Lower leg skin (tissue), 4 donors: ENCODE measurements around the gene SUN5. TPM values are rescaled to one million over a fixed set of nuclear protein-coding genes. Genes with fewer than 3 reads are reported as not detected.
"Not testable (repeated sequence)": the region's sequence is repeated elsewhere in the genome, so short reads cannot be mapped to it uniquely, and the experiment has no call there.

ENCODE experiments used
- DNase-seq, 2 donors: peaks; one replicate each; pipeline ENCODE4 v3.0.0-alpha.2; 2019; ENCODE audit warnings: low spot score in 2 of 2
- H3K4me3 ChIP-seq: fragments of 200-600 bp; sonication (generic); 2 replicates; pipeline ENCODE4 v1.5.1; 2017; ENCODE audit warnings: mild to moderate bottlenecking, low read depth; ENCODE audit not compliant: poor library complexity, severe bottlenecking
- POLR2A ChIP-seq, 2 donors: fragments of 450-650 bp; IDR thresholded peaks; one replicate each; pipeline ENCODE4 v1.6.1; 2016 to 2017; ENCODE audit warnings: antibody characterized with exemption in 2 of 2, mild to moderate bottlenecking in 1 of 2, moderate library complexity in 1 of 2
- WGBS, 2 donors: methylation state at CpG; one replicate each; pipeline ENCODE4 v1.1.5; 2018; 5-methylcytosine and 5-hydroxymethylcytosine counted together
- intact Hi-C: fragments of 100-400 bp; cut with DNase I; formaldehyde crosslinking; loops from one replicate; pipeline ENCODE4 v1.15.0; 2023; ENCODE audit warnings: low total_unique reads
- total RNA-seq, 4 donors: library from RNA; depleted of rRNA; stranded (reverse); fragments of >200 nt; gene quantifications; one replicate each; pipeline ENCODE4 v1.1.0, GENCODE V29; 2016
- TF ChIP-seq, protein P1 (sequence below), 3 donors: fragments of 450-650 bp; IDR thresholded peaks; one replicate each; pipeline ENCODE4 v1.5.1; 2016; ENCODE audit warnings: antibody characterized with exemption in 3 of 3, mild to moderate bottlenecking in 3 of 3, moderate library complexity in 2 of 3

The SUN5 gene
- total RNA-seq, 4 donors from 2014 or later = not detected

- intact Hi-C loops = no loop called here
- peak in 1 of 2 donors; percentile 9 for DNase-seq
- no peak for TF ChIP-seq POLR2A (IDR thresholded peaks at IDR 0.05)
- TF ChIP-seq, protein P1, sequence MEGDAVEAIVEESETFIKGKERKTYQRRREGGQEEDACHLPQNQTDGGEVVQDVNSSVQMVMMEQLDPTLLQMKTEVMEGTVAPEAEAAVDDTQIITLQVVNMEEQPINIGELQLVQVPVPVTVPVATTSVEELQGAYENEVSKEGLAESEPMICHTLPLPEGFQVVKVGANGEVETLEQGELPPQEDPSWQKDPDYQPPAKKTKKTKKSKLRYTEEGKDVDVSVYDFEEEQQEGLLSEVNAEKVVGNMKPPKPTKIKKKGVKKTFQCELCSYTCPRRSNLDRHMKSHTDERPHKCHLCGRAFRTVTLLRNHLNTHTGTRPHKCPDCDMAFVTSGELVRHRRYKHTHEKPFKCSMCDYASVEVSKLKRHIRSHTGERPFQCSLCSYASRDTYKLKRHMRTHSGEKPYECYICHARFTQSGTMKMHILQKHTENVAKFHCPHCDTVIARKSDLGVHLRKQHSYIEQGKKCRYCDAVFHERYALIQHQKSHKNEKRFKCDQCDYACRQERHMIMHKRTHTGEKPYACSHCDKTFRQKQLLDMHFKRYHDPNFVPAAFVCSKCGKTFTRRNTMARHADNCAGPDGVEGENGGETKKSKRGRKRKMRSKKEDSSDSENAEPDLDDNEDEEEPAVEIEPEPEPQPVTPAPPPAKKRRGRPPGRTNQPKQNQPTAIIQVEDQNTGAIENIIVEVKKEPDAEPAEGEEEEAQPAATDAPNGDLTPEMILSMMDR (IDR thresholded peaks at IDR 0.05) = no peak
- H3K4me3 ChIP-seq = no peak overlapping the region
- 83 to 90% methylated on average over 26 to 28 of the region's 28 CpGs for WGBS, 2 donors
Observed at GRCh38 chr20:32960849-32961731, 43.1 kb downstream of the SUN5 start.

- TF ChIP-seq, protein P1 (IDR thresholded peaks at IDR 0.05) = no peak
- no peak for TF ChIP-seq POLR2A (IDR thresholded peaks at IDR 0.05)
- intact Hi-C loops = no loop called here
- peak; percentile 0 to 75 for DNase-seq
Observed at GRCh38 chr20:32960222-32960518, 44.1 kb downstream of the SUN5 start.

GRCh38 chr20:32959351-32960221 lies 44.6 kb downstream of the SUN5 start:
- DNase-seq = peak; percentile 4 to 85
- no peak overlapping the region for H3K4me3 ChIP-seq
- intact Hi-C loops = no loop called here
- TF ChIP-seq, protein P1 (IDR thresholded peaks at IDR 0.05) = no peak
- TF ChIP-seq POLR2A (IDR thresholded peaks at IDR 0.05) = no peak
- WGBS, 2 donors = 84 to 90% methylated on average over 14 of the region's 14 CpGs

More at GRCh38 chr20:32960222-32960518, 44.1 kb downstream of the SUN5 start:
- H3K4me3 ChIP-seq = no peak overlapping the region

DNA sequence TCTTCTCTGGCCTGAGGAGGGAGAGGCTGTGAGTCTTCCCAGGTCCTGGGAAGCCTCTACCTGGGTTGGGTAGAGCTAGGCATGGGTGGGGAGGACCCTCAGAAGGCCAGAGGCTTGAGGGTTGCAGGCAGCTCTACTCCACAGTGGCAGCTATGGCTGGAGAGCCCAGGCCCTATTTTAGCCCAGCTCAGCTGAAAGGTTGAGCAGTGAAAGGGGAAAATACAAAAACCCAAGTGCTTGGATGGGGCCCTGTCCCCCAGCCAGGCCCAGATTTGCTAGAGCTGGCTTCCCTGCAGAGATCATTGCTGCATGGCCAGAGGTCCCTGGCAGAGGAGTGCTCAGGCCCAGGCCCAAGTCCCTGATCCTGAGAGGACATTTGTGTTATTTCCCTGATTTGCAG lies 45.7 kb downstream of the SUN5 start:
- H3K4me3 ChIP-seq = no peak overlapping the region
- DNase-seq = peak in 1 of 2 donors; percentile 54
- TF ChIP-seq POLR2A (IDR thresholded peaks at IDR 0.05) = no peak
- TF ChIP-seq, protein P1 (IDR thresholded peaks at IDR 0.05) = no peak
- intact Hi-C loops = no loop called here

DNA sequence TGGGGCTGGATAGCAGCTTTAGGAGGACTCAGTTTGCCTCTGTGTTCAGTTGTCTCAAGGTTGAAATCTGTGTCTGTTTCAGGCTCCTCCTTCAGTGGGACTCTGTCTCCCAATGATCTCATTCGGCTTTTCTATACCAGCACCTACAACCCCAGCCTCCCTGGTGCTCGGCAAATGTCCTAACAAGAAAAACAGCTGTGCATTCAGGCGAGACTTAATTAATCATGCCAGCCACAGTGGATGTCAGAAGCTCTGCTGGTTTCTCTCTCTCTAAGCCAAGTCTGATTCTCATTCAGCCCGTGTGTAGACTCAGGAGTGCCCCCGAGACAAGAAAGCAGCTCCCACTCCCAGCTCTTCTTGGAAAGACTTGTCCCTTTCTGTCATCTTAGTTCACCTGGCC lies 46.8 kb downstream of the SUN5 start:
- no peak for DNase-seq
- intact Hi-C loops = no loop called here
- no peak for TF ChIP-seq POLR2A (IDR thresholded peaks at IDR 0.05)
- TF ChIP-seq, protein P1 (IDR thresholded peaks at IDR 0.05) = no peak
- WGBS, 2 donors = 81% methylated on average over 5 of the region's 5 CpGs
- no peak overlapping the region for H3K4me3 ChIP-seq

DNA sequence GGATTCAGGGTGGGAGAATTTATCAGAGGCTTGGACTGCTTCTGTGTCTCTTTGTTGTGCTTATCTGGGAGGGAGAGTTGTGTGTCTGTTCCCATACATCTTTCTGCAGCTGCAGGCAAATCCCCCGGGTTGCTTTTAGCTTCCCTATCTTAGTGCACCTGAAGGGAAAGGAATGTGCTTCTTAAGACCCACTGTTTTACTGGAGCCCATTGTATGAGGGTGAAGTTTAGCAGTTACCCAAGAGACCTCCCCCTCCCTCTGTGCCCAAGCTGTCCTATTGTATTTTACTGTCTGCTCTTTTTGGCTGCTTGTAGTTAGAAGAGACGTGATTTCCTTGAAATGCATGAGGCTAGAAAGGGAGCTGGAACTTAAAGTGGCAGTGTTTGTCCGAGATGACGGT lies 53.7 kb downstream of the SUN5 start:
- intact Hi-C loops, DNase-seq, H3K4me3 ChIP-seq: not testable (repeated sequence)
- 10 to 19% methylated on average over 4 of the region's 4 CpGs for WGBS, 2 donors
